Stimulated activated CD8-positive, alpha-beta memory T cell treated with anti-CD3 and anti-CD28 coated beads, Interleukin-15, amount 100 ng/mL, for 1 hour (primary cell): ENCODE data around the gene CCDC93.

Experiments used
- DNase-seq: peaks from one replicate; pipeline ENCODE4 v3.0.0-alpha.2; 2020; ENCODE audit warnings: low read depth

CCDC93 gene, protein sequence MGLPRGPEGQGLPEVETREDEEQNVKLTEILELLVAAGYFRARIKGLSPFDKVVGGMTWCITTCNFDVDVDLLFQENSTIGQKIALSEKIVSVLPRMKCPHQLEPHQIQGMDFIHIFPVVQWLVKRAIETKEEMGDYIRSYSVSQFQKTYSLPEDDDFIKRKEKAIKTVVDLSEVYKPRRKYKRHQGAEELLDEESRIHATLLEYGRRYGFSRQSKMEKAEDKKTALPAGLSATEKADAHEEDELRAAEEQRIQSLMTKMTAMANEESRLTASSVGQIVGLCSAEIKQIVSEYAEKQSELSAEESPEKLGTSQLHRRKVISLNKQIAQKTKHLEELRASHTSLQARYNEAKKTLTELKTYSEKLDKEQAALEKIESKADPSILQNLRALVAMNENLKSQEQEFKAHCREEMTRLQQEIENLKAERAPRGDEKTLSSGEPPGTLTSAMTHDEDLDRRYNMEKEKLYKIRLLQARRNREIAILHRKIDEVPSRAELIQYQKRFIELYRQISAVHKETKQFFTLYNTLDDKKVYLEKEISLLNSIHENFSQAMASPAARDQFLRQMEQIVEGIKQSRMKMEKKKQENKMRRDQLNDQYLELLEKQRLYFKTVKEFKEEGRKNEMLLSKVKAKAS

DNA sequence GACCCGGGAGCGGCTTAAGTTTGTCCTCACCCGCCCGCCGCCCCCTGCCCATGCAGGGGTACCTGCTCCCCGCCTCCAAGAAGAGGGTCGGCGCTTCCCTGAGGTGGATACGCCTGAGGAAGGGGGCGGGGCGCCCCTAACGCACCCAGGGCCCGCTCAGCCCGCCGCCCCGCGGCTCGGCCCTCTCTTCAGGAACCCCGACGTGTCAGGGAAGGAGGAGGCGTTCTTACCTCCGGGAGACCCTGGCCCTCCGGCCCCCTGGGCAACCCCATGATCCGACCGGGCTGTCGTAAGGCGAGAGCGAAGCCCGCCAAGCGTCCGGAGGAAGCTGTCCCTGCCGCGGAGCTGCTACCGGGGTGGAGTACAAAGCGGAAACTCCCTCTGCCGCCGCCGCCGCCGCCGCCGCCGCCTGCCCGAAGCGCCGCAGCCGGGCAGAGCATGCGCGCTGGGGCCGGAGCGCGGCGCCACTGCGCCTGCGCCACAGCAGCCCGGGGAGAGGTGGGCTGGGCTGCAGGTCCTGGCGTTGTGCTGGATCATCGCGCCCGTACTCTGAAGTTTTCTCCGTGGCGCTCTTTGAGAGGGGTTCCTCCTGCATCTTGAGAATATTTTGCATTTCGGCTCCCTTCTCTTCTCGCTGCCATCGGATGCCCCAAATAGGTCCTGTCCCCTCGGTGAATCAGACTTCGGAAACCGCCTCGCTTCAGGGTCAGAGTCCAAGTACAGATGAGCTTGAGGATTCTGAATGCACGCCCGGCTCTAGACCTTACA lies at the start of gene CCDC93:
TSS of gene CCDC93 (minus strand) at position 347 of the 768 bp plus-strand sequence. CDS start at position 272, 75 bp downstream.
- peak; percentile 57 for DNase-seq

DNA sequence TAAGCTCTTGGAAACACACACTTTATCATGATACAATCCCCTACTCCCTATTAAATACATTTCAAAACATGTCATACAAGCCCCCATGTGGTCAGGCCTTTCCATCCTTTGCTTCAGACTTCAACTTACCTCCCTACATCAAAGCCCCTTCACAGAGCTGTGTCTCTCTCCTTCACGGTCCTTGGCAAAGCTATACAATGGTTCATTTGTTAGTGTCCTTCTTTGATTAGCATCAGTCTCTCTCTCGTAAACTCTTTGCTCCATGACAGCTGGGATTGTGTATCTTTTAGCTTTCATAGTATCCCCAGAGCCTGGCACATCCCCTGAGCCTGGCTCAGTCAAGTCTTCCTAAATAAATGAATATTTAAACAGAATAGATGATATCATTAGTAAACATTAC lies 48.8 kb upstream of the CCDC93 start:
- no peak for DNase-seq

DNA sequence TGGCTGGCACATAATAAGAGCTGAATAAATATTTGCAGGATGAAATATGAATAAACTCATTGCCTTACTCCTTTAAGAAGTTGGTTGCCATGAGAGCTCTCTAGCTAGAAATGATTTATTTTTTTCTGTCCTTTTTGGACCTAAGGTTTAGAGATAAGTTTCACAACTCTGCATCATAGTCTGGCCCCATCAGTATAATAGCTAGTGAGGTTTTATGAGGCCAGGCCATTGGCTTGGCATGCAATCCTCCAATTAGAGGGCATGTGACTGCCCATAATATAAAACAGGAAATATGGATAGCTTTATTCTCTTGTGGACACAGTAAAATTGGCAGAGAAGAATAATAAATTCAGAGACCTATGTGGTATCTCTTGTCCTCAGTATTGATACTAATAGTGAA lies 48.2 kb upstream of the CCDC93 start:
- no peak for DNase-seq

DNA sequence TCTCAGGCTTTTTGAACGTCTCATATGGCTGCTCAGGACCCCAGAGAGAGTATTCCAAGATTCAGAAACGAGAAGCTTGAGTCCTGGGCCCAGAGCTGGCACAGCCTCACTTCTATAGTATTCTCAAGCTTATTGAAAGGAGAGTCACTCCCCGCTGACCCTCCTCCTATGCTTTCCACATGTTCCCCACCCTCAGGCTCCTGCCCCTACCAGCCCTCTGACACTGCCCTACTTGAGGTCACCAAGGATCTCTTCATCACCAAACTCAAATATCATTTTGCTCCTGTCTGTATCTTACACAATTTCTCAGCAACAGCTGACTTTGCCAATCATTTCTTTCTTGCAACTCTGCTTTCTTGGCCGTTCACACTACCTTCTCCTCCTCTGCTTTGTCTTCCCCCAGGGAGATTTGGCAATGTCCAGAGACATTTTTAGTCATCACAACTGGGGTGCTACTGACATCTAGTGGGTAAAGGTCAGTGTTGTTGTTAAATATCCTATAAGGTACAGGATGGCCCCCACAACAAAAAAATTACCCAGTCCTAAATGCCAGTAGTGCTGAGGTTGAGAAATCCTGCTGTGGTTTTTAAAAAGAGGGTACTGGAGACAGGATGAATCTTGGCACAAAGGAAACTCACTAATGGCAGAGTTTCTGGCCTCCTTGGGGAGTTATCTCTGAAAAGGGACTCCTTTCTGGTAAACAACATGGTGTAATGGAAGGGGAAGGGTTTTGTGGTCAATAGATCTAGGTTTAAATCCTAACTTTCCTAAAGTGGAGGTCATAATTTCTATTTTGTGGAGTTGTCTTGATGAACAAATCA lies 47.5 kb upstream of the CCDC93 start:
- DNase-seq, result no peak

DNA sequence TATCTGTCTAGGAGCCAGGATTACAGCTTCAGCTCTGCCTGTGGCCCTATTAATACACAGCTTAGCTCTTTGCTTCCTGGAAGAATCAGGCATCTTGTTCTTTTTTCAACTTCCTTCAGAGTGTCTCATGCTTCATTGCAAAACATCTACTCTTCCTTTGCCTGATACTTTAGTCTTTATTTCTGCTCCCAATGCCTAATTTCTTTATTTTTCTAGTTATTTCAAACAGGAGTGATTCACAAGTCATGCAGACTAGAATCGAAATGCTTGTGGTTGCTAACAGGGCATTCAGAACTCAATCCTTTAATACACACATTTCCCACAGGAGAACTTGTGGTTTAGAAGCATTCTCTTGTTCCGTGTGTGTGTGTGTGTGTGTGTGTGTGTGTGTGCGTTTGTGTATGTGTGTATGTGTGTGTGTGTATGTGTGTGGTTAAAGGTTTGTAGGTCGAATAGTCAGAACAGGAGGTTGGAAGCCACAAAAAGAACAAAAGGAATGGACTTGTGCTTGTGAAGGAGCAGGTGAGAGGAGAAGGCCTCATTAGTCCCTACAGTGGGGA lies 46.1 kb upstream of the CCDC93 start:
- DNase-seq, result no peak

DNA sequence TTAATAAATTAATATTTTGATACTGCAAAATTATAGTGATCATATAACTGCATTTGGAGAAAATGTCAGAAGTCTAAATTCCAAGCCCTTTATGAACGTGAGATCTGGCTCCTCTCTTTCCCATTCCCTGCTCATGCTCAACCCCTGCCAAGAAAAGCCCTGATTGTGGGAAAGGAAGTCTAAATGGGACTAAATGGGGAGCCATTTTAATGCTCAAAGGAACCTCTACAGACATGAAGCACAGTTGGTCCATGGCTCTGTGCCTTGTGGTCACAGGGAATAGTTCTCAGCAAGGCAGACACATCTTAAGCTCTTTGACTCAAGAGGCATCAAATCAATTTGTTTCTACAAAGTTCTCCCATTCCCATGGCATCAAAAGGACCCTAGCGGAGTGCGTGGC lies 45.1 kb upstream of the CCDC93 start:
- DNase-seq, result no peak

DNA sequence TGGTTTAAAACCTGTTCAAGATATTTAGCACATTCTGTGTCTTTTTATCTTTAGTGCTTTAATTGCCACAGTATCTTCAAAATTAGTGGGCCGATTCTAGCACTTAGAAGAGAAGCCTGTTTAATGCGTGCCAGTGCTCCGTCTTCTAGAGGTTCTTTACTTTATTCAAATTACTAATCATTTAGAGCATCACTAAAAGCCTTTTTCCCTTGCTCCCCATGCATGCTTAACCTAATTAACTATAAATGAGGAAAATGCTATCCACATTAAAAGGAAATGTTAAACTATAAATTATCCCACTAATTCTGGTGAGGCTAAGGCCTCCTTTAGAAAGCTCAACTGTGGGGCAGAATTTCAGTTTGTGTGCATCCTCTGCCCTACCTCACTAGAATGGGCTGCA lies 42.9 kb upstream of the CCDC93 start:
- DNase-seq, result no peak

DNA sequence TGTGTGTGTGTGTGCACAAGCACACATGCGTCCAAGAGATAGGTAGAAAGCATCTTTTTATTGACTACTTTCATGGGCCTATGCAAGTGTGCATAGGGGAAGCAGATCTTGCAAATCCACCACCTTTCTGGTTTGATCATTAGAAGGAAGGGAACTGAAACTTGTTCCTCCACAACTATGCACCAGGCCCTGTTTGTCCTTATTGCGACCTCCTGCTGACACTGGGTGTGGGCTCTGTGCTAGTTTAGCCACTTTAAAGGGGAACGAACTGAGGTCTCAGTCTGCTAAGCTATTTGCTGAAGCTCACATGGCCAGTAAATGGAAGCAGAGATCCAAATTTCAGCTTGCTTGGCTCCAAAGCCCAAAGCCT lies 42.3 kb upstream of the CCDC93 start:
- no peak for DNase-seq

DNA sequence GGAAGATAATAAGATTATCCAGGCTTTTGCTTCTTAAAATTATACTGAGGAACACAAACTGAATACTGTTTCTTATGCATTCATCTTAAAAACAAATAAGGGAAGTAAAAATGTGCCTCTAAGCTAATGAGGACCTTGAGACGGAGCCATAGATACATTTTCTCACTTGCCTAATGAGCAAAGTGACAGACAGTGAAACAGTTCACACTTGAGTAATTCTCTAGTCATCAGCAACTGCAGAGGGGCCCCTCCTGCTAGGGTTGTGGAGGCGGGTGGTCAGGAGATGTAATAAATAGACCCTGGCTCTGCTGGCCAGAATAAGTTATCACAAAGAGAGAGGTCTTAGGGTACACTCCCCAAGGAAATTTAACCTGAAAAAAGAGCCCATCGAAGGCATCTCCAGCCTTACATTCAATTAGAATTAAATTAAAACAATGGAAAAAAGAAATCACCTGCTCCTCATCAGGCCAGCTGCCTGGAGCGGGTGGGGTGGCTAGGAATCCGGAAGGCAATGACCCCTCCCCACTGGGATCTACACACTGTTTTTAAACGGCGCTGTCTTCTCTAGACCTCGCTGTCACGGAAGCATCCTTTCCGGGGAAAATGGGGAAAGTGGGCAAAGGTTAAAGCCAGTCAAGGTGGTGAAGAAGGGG lies 41.8 kb upstream of the CCDC93 start:
- DNase-seq, result no peak

DNA sequence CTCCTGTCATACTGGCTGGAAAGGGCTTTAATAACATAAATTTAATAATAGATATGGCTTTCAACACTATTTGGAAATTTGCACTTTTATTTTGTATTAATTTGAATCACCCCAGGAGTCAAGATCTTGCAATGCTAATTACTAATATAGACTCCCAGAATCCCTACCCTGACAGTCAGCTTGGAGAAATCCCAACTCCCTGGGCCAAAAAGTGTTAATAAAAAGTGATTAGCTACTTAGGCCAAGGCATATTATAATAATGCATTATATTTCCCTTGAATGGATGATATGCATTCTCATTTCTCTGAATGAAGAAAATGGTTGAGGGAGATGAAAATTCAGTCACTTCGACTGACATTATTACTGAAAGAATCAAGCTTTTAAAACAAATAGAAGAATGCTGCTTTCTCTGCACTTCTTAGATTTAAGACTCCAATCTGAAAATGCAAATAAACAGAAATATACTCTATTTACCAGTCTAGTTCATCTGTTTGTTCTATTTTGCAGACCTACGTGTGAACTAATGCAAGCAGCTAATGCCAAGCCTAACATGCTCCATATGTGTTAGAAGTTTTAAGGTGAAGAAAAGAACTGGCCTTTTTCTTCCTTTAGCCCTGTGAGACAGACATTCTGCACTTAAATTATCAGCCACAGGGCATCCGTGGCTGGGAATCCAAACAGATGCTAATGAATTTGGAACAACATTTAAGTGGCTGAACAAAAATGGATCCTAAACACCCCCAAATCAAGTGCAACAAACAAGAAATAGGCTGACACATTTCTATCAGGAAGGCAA lies 40.5 kb upstream of the CCDC93 start:
- DNase-seq, result no peak

DNA sequence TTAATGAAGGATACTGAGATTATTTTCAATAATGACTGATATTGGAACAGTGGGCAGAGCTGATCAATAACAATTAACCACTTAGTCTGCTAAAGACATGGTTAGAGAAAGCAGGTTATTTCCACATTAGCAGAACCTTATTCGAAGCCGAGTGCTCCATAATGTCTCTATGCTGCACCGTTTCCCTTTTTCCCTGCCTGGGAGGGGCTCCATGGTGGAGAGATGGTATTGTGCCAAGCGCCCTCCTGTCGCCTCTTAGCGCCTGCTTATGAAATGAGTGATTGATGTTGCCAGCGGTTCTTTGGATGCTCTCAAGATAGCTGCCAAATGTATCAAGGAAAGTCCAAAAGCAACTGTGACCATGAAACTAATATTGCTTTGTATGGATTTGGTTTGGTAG lies 39.8 kb upstream of the CCDC93 start:
- no peak for DNase-seq

DNA sequence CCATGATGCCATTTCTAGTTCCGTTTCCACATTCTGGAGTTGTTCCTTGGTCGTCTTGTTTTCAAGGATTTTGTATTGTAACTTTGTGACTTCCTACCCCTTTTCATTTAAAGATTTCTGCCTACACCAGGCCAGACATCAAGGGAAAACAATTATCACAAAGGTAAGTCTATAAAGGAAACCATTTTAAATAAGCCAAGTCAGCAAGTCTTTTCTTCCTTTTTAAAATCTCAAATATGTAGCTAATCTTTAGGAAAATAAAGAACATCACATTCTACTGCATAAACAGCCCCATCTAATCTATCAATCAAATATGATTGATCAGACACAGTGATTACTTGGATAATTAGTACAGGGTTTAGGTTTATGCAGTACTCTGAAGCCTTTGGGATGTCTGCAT lies 38.6 kb upstream of the CCDC93 start:
- DNase-seq, result no peak

DNA sequence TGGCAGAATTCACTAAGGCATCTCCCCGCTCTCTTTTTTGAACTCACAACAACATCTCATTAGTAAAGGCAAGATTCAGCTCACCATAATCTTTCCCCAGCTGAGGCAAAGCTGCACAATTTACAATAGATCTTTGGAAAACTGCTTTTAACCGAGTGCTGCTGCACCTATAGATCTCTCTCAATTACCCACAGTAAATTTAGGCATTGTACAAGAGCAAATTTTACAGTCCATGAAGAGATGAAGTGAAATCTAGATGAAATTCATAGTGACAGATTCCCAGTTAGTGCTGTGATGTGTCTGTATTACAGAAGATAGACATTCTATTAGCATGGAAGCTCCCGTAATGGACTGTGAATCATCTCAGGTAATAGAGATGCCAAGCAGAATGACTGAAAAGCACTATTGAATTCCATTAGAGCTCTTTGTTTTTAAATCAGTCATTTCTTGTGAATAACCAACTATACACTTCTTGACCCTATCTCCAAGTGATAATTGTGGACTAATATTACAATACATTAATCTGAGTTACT lies 38.0 kb upstream of the CCDC93 start:
- DNase-seq, result no peak

DNA sequence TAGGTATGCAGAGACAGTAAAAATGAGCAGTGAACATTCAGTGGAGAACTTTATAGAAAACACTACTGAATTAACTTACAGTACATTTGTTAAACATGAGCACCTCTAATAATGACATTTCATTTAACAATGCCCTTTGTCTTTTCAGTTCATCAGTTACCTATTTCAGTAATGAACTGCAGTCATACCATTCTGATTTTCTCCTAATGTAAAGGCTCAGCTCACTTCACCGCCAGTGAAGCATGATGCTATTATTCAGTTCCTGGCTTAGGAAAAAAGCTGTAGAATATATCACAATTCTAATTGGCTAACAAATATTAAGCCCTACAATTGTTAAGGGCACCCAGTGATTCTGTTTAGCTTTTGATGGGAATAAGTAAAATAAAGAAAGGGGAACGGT lies 37.1 kb upstream of the CCDC93 start:
- no peak for DNase-seq

DNA sequence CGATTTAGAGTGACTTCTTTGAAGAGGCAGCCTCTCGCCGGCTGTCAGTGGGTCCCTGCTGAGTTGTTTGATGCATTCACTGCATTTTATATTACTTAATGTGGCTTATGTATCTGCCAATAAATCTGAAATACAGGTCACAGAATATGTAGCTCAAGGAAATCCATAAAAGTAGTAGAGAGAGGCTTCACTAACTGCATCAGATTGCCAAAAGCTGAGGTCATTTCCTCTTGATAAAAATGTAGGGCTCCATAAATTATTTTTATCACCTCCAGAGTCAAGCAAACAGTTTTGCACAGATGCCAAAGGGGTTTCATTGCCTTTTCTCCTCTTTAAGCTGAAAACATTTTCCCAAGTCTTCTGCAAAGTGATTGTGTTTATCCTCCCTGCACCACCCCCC lies 36.5 kb upstream of the CCDC93 start:
- no peak for DNase-seq

DNA sequence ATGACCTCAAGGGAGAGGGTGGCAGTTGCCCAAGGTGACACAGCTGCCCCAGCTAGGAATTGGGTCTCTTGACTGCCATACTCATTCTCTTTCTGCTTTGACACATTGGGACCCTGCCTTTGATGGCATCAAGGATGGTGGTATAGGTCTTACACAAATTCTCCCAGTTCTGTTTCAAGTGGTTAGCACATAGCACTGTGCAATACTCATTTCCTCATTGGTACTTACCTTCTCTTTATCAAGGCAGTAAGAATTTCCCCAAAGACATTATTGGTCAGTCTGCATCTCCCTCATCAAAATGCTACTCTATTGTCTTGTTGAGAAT lies 35.9 kb upstream of the CCDC93 start:
- DNase-seq, result no peak

DNA sequence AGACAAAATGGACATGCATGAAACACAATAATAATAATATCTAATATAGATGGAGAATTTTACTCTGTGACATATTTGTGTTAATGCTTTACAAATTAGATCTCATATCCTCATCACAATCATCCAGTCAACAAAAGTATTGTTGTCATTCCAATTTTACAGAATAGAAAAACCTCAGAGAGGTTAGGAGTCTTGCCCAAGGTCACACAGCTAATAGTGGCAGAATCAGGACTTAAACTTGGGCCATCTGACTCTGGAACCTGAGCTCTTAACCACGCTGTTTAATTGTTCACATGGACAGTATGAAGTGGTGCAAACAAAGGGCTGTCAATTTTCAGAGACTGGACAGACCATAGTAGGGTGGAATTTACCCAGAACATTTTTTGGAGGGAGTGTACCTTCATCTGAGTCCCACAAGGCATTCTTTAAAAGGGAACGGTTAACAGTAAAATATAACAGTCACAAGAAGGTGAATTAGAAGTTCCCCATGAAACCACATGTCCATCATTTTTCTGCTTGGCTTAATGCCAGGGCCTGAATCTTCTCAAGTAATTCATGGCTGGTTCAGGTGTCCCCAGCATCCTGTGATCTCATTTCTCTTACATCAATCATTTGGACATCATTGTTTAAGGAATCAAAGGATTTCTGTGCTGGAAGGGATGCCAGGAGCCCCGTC lies 35.4 kb upstream of the CCDC93 start:
- DNase-seq, result no peak

DNA sequence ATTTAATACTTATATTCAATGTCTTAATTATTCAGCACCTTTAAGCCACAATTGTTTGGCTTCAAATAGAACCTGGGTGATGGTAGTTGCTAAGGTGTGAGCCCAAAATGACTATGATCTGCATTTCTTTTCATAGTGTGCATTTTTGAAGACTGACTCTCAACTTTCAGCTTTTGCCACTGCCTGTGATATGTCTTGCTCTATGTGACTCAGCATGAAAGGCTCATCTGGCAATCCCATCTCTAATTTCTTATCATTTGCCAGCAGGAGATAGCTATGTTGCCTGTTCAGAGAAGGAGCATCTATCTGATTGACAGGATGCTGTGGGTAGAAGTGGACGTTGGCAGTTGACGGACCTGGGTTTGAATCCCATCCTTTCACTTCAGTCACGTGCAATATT lies 34.5 kb upstream of the CCDC93 start:
- DNase-seq, result no peak

DNA sequence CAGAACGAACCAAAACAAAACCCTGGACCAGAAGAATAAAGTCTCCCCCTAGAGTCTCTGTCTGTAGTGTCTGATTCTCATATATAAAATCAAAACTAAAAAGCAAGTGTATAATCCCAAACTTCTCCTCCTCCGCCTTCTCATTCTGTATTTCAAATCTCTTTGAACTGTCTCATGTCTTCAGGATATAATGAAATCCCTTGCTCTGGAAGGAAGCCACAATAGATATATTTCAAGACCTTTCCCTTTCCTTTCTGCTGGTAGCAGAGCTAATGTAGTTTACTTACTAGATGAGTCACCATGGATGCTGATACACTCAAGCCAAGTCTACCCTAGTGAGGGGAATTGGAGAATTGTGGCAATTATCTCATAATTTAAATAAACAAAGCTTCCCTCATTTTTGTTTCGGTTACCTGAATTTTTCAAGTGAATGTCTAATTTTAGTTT lies 33.5 kb upstream of the CCDC93 start:
- DNase-seq, result no peak
